Kidney epithelial cell (primary cell): ENCODE data around the gene CCDC187. TPM values are rescaled to one million over a fixed set of nuclear protein-coding genes. Genes with fewer than 3 reads are reported as not detected.

ENCODE experiments used
- DNase-seq: peaks from one replicate; pipeline ENCODE4 v3.0.0-alpha.2; 2010; ENCODE audit warnings: low read depth
- H3K27me3 ChIP-seq: 2 replicates; pipeline ENCODE4 v1.6.0; 2011; ENCODE audit warnings: low read length; ENCODE audit not compliant: control insufficient read depth, insufficient read depth
- H3K36me3 ChIP-seq: 2 replicates; pipeline ENCODE4 v1.5.1; 2011; ENCODE audit warnings: low read length; ENCODE audit not compliant: control insufficient read depth, insufficient read depth
- H3K4me3 ChIP-seq: 2 replicates; pipeline ENCODE4 v1.5.1; 2011; ENCODE audit warnings: low read depth, mild to moderate bottlenecking, control low read depth, low read length
- CTCF ChIP-seq: IDR thresholded peaks from 2 replicates; pipeline ENCODE4 v1.5.1; 2011; ENCODE audit warnings: mild to moderate bottlenecking, moderate library complexity, low read length, control low read depth, inconsistent platforms; ENCODE audit not compliant: insufficient read depth, poor library complexity, severe bottlenecking
- total RNA-seq: library from RNA; depleted of rRNA; stranded (reverse); fragments of >200 nt; gene quantifications from 2 replicates; pipeline ENCODE4 v1.2.3, GENCODE V29; 2015

CCDC187 gene
- total RNA-seq, 1 donor from 2014 or later, result 0.04 TPM

- Histone ChIP-seq H3K27me3 (no peaks in the 10 kb centered on the region), H3K36me3 (no peaks in the 10 kb centered on the region), H3K4me3 (no peak overlapping the region)
- no peak for DNase-seq
- no peak for TF ChIP-seq CTCF
These were observed 29.6 kb upstream of the CCDC187 start for GRCh38 chr9:136333486-136333885.

- TF ChIP-seq CTCF, result no peak
- no peak for DNase-seq
- Histone ChIP-seq H3K27me3 (no peaks in the 10 kb centered on the region), H3K36me3 (no peaks in the 10 kb centered on the region), H3K4me3 (no peak overlapping the region)
These were observed 29.2 kb upstream of the CCDC187 start for GRCh38 chr9:136333045-136333444.

- Histone ChIP-seq H3K27me3 (no peaks in the 10 kb centered on the region), H3K4me3 (no peak overlapping the region), H3K36me3 (no peaks in the 10 kb centered on the region)
- no peak for DNase-seq
- no peak for TF ChIP-seq CTCF
These were observed 28.6 kb upstream of the CCDC187 start for GRCh38 chr9:136332482-136332983.

- Histone ChIP-seq H3K4me3 (no peak overlapping the region), H3K36me3 (no peaks in the 10 kb centered on the region), H3K27me3 (no peaks in the 10 kb centered on the region)
- DNase-seq, result no peak
- no peak for TF ChIP-seq CTCF
These were observed 27.9 kb upstream of the CCDC187 start for GRCh38 chr9:136331556-136332481.

GRCh38 chr9:136331030-136331429 lies 27.1 kb upstream of the CCDC187 start:
- H3K36me3 ChIP-seq, result no peaks in the 10 kb centered on the region
- H3K4me3 ChIP-seq, result no peak overlapping the region
- no peak for DNase-seq
- TF ChIP-seq CTCF, result no peak
- H3K27me3 ChIP-seq, result no peaks in the 10 kb centered on the region
